ENCODE results near the gene POLR2F.

Gene POLR2F

DNA sequence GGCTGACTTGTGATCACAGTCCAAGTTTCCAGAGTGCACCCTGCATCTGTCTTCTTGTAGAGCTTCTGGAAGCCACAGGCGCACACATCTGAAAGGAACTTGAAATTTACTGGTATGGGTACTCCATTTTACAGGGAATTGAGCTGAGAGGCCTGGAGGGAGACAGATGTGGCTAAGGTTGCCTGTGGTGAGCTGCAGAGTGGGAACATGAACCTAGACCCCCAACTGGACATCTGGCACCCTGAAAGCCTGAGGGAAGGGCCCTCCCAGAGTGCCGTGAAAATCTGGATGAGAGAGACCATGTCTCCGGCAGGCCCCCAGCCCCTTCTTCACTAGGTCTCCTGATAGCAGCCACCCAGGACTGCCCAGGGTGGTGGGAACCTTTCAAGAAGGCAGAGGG is 53.4 kb downstream of the POLR2F start (continued):
- TF ChIP-seq, protein P1, sequence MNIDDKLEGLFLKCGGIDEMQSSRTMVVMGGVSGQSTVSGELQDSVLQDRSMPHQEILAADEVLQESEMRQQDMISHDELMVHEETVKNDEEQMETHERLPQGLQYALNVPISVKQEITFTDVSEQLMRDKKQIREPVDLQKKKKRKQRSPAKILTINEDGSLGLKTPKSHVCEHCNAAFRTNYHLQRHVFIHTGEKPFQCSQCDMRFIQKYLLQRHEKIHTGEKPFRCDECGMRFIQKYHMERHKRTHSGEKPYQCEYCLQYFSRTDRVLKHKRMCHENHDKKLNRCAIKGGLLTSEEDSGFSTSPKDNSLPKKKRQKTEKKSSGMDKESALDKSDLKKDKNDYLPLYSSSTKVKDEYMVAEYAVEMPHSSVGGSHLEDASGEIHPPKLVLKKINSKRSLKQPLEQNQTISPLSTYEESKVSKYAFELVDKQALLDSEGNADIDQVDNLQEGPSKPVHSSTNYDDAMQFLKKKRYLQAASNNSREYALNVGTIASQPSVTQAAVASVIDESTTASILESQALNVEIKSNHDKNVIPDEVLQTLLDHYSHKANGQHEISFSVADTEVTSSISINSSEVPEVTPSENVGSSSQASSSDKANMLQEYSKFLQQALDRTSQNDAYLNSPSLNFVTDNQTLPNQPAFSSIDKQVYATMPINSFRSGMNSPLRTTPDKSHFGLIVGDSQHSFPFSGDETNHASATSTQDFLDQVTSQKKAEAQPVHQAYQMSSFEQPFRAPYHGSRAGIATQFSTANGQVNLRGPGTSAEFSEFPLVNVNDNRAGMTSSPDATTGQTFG (tag by site-specific recombination; IDR thresholded peaks at IDR 0.05; ENCODE audit: borderline replicate concordance), result no peak

DNA sequence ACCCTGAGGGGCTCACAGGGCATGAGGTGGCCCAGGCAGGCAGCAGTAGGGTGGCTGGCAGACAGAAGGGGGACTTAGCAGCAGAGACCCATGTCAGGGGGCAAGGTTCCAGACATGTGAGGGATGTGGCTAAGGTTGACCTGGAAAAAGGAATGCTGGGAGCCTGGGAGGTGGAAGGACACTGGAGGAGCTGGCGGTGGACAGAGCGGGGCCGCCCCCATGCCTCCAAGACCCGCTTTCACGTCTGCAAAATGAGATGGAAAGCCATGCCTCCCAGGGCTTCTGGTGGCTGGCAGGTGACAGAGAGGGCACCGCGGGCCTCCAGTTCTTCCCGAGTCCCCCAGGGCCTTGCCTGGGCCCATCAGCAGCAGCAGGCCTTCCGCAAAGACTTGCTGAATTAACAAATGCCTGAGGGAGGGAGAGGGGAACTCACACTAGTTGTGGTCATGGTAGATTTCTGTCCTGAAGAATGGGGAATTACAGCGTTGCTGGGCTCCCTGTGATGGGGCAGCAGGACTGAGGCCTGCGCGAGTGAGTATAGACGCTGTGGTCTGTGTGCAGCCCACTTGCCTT is 53.9 kb downstream of the POLR2F start:
- TF ChIP-seq ZFP3 (tag by site-specific recombination; IDR thresholded peaks at IDR 0.05; ENCODE audit: low read depth) (no peak), ZNF221 (tag by site-specific recombination; IDR thresholded peaks at IDR 0.05; ENCODE audit: borderline replicate concordance) (no peak), GFI1B (tag by site-specific recombination; IDR thresholded peaks at IDR 0.05) (no peak), ZNF239 (tag by site-specific recombination; IDR thresholded peaks at IDR 0.05) (no peak)
- ChIA-PET POLR2A (no interaction called here), CTCF (no interaction called here)
- no peak overlapping the region for H3K4me3 ChIP-seq (ENCODE audit: low read depth, low read length)
- H3K4me1 ChIP-seq (ENCODE audit: control insufficient read depth, insufficient read depth, low read length), result no peaks in the 10 kb centered on the region
- no peaks in the 10 kb centered on the region for H3K9me3 ChIP-seq (ENCODE audit: control insufficient read depth, insufficient read depth, low read depth, low read length)
- no peak overlapping the region for H3K27ac ChIP-seq (ENCODE audit: extremely low read depth, low read depth, low read length)
- H3K36me3 ChIP-seq (ENCODE audit: control insufficient read depth in 2 of 2, insufficient read depth in 1 of 2, low read length in 2 of 2), result no peaks in the 10 kb centered on the region

GRCh38 chr22:38009000-38009806 is 55.7 kb downstream of the POLR2F start:
- ChIA-PET POLR2A (no interaction called here), CTCF (interaction anchor here (0.5 to 0.7 kb wide), 2 partner anchors 75 to 341 kb away, joined by 3 read pairs; no protein-coding TSS in a partner anchor)
- Histone ChIP-seq H3K36me3 (ENCODE audit: control insufficient read depth in 2 of 2, insufficient read depth in 1 of 2, low read length in 2 of 2) (no peaks in the 10 kb centered on the region), H3K9me3 (ENCODE audit: control insufficient read depth, insufficient read depth, low read depth, low read length) (no peaks in the 10 kb centered on the region), H3K4me1 (ENCODE audit: control insufficient read depth, insufficient read depth, low read length) (no peaks in the 10 kb centered on the region), H3K4me3 (ENCODE audit: low read depth, low read length) (no peak overlapping the region), H3K27ac (ENCODE audit: extremely low read depth, low read depth, low read length) (no peak overlapping the region)
- TF ChIP-seq KLF16 (tag by site-specific recombination; IDR thresholded peaks at IDR 0.05), result no peak
- no peak for TF ChIP-seq ZNF692 (tag by site-specific recombination; IDR thresholded peaks at IDR 0.05)
- no peak for TF ChIP-seq ZNF214 (tag by site-specific recombination; IDR thresholded peaks at IDR 0.05; ENCODE audit: borderline replicate concordance)
- no peak for TF ChIP-seq ZNF654 (tag by site-specific recombination; IDR thresholded peaks at IDR 0.05; ENCODE audit: low read depth)
- TF ChIP-seq, protein P2, sequence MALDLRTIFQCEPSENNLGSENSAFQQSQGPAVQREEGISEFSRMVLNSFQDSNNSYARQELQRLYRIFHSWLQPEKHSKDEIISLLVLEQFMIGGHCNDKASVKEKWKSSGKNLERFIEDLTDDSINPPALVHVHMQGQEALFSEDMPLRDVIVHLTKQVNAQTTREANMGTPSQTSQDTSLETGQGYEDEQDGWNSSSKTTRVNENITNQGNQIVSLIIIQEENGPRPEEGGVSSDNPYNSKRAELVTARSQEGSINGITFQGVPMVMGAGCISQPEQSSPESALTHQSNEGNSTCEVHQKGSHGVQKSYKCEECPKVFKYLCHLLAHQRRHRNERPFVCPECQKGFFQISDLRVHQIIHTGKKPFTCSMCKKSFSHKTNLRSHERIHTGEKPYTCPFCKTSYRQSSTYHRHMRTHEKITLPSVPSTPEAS (tag by site-specific recombination; IDR thresholded peaks at IDR 0.05), result no peak
- no peak for TF ChIP-seq BCL11A (tag by site-specific recombination; IDR thresholded peaks at IDR 0.05; ENCODE audit: low read depth)
- TF ChIP-seq SP3 (tag by site-specific recombination; IDR thresholded peaks at IDR 0.05), result no peak
- TF ChIP-seq ZNF112 (tag by site-specific recombination; IDR thresholded peaks at IDR 0.05), result no peak
- TF ChIP-seq ZNF701 (tag by site-specific recombination; IDR thresholded peaks at IDR 0.05), result no peak
- TF ChIP-seq ZFP41 (tag by site-specific recombination; IDR thresholded peaks at IDR 0.05; ENCODE audit: borderline replicate concordance), result no peak
- no peak for TF ChIP-seq ZNF747 (tag by site-specific recombination; IDR thresholded peaks at IDR 0.05)
- TF ChIP-seq, protein P3, sequence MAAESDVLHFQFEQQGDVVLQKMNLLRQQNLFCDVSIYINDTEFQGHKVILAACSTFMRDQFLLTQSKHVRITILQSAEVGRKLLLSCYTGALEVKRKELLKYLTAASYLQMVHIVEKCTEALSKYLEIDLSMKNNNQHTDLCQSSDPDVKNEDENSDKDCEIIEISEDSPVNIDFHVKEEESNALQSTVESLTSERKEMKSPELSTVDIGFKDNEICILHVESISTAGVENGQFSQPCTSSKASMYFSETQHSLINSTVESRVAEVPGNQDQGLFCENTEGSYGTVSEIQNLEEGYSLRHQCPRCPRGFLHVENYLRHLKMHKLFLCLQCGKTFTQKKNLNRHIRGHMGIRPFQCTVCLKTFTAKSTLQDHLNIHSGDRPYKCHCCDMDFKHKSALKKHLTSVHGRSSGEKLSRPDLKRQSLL (tag by site-specific recombination; IDR thresholded peaks at IDR 0.05), result no peak
- no peak for TF ChIP-seq MZF1 (tag by site-specific recombination; IDR thresholded peaks at IDR 0.05; ENCODE audit: borderline replicate concordance)
- no peak for TF ChIP-seq ZFP3 (tag by site-specific recombination; IDR thresholded peaks at IDR 0.05; ENCODE audit: low read depth)
